ENCODE results near the gene MAP2K3.

DNA sequence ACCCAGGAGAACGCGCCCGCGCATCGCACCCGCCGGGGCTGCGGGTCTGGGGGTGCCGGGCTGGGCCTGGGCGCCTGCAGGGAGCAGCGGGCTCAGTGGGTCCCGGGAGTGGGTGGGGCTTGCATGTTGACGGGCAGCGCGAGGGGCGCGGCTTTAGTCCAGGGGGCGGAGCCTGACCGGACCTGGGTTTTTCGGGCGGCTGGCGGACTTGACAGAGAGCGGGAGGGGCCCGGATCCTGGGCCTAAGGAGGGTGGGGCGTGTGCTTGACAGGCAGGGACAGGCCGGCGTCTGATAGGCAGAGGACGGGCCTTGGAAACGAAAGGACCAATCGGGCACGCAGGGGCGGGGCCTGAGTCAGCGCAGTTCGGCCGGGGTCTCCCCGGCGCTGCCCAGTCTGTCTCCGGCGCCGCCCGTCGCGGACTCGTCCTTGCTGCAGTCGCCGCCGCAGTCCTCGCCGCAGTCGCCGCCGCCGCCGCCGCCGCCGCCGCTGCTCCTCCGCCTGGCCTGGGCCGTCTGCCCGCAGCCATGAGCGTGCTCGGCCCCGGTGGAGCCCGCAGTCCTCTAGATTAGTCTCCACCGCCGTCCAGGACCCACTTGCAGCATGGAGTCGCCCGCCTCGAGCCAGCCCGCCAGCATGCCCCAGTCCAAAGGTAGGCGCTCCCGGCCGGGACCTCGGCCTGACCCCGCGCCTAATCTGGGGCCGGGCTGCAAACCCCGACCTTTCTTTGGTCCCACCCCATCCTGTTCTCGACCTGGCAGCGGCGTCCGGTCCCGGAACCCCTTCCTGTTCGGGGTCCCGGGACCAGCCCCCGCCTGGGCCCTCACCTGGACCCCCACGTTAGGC, at the start of gene MAP2K3:
- TF ChIP-seq EZH2phosphoT487 (IDR thresholded peaks at IDR 0.05; ENCODE audit: insufficient read depth, low read depth) (no peak), EZH2 (IDR thresholded peaks at IDR 0.05; ENCODE audit: insufficient read depth, poor library complexity, severe bottlenecking) (no peak)

Data from GM23248 (cell line).